Measurements from ENCODE around the gene CDH11. TPM values are rescaled to one million over a fixed set of nuclear protein-coding genes. Genes with fewer than 3 reads are reported as not detected.

Gene CDH11
- total RNA-seq, 2 experiments from 2014 or later: not detected

GRCh38 chr16:64950731-64951130, 171.1 kb downstream of the CDH11 start:
- ChIA-PET CTCF (no interaction called here), POLR2A (no interaction called here)
- no peak for DNase-seq
- intact Hi-C loops (cut with DNase I, micrococcal nuclease): no loop called here
- H3K27ac Mint-ChIP-seq: no peak overlapping the region
- no peaks in the 10 kb centered on the region for H3K27me3 Mint-ChIP-seq
- H3K4me3 ChIP-seq (ENCODE audit: low read length): no peak overlapping the region
- peaks cover 0 to 19% of the 10 kb centered on the region in 2 experiments for H3K9me3 ChIP-seq (ENCODE audit: control insufficient read depth in 1 of 2, insufficient read depth in 1 of 2, low read length in 2 of 2)
- H3K36me3 Mint-ChIP-seq (ENCODE audit: low read depth): no peaks in the 10 kb centered on the region
- no peak overlapping the region for H3K4me3 Mint-ChIP-seq
- H3K4me1 ChIP-seq (ENCODE audit: insufficient read depth, low read length): no peaks in the 10 kb centered on the region
- H3K36me3 ChIP-seq (ENCODE audit: insufficient read depth, low read length): no peaks in the 10 kb centered on the region
- H3K27ac ChIP-seq (ENCODE audit: low read depth in 1 of 2, low read length in 2 of 2): no peak overlapping the region
- H3K27me3 ChIP-seq (ENCODE audit: control insufficient read depth in 1 of 2, insufficient read depth in 2 of 2, low read length in 2 of 2): no peaks in the 10 kb centered on the region
- no peaks in the 10 kb centered on the region for H3K4me1 Mint-ChIP-seq (ENCODE audit: low read depth)
- ATAC-seq (ENCODE audit: poor library complexity): no peak
- no peak for TF ChIP-seq CTCF (IDR thresholded peaks at IDR 0.05)
- peaks cover 4% of the 10 kb centered on the region for H3K9me3 Mint-ChIP-seq

- Mint-ChIP-seq H3K4me1 (ENCODE audit: low read depth) (no peaks in the 10 kb centered on the region), H3K27ac (no peak overlapping the region), H3K4me3 (no peak overlapping the region), H3K9me3 (peaks cover 4% of the 10 kb centered on the region), H3K27me3 (no peaks in the 10 kb centered on the region), H3K36me3 (ENCODE audit: low read depth) (no peaks in the 10 kb centered on the region)
- CTCF ChIA-PET: no interaction called here
- ATAC-seq (ENCODE audit: poor library complexity) (no peak), DNase-seq (no peak)
- POLR2A ChIA-PET: no interaction called here
- Histone ChIP-seq H3K4me1 (ENCODE audit: insufficient read depth, low read length) (no peaks in the 10 kb centered on the region), H3K27me3 (ENCODE audit: control insufficient read depth in 1 of 2, insufficient read depth in 2 of 2, low read length in 2 of 2) (no peaks in the 10 kb centered on the region), H3K36me3 (ENCODE audit: insufficient read depth, low read length) (no peaks in the 10 kb centered on the region), H3K9me3 (ENCODE audit: control insufficient read depth in 1 of 2, insufficient read depth in 1 of 2, low read length in 2 of 2) (peaks cover 0 to 19% of the 10 kb centered on the region in 2 experiments), H3K27ac (ENCODE audit: low read depth in 1 of 2, low read length in 2 of 2) (no peak overlapping the region), H3K4me3 (ENCODE audit: low read length) (no peak overlapping the region)
- intact Hi-C loops (cut with DNase I, micrococcal nuclease): no loop called here
- no peak for TF ChIP-seq CTCF (IDR thresholded peaks at IDR 0.05)
These were observed 171.6 kb downstream of the CDH11 start for GRCh38 chr16:64950262-64950661.

- H3K4me3 Mint-ChIP-seq: no peak overlapping the region
- POLR2A ChIA-PET: no interaction called here
- H3K4me1 ChIP-seq (ENCODE audit: insufficient read depth, low read length): no peaks in the 10 kb centered on the region
- no peak overlapping the region for H3K4me3 ChIP-seq (ENCODE audit: low read length)
- intact Hi-C loops (cut with DNase I, micrococcal nuclease): no loop called here
- no peaks in the 10 kb centered on the region for H3K4me1 Mint-ChIP-seq (ENCODE audit: low read depth)
- no peak overlapping the region for H3K27ac Mint-ChIP-seq
- no peak for ATAC-seq (ENCODE audit: poor library complexity)
- H3K9me3 Mint-ChIP-seq: peaks cover 16% of the 10 kb centered on the region
- no peaks in the 10 kb centered on the region for H3K27me3 Mint-ChIP-seq
- no peaks in the 10 kb centered on the region for H3K36me3 ChIP-seq (ENCODE audit: insufficient read depth, low read length)
- no peak for TF ChIP-seq CTCF (IDR thresholded peaks at IDR 0.05)
- peaks cover 4 to 19% of the 10 kb centered on the region in 2 experiments for H3K9me3 ChIP-seq (ENCODE audit: control insufficient read depth in 1 of 2, insufficient read depth in 1 of 2, low read length in 2 of 2)
- DNase-seq: no peak
- CTCF ChIA-PET: no interaction called here
- no peaks in the 10 kb centered on the region for H3K36me3 Mint-ChIP-seq (ENCODE audit: low read depth)
- H3K27me3 ChIP-seq (ENCODE audit: control insufficient read depth in 1 of 2, insufficient read depth in 2 of 2, low read length in 2 of 2): no peaks in the 10 kb centered on the region
- no peak overlapping the region for H3K27ac ChIP-seq (ENCODE audit: low read depth in 1 of 2, low read length in 2 of 2)
These were observed 173.8 kb downstream of the CDH11 start for GRCh38 chr16:64948056-64948455.

All from CD4-positive, alpha-beta T cell (primary cell).